GM23338 (cell line): Measurements from ENCODE around the gene ZFP36L1. TPM values are rescaled to one million over a fixed set of nuclear protein-coding genes. Genes with fewer than 3 reads are reported as not detected.

ENCODE experiments used
- ATAC-seq: fragments of 200-7000 bp; cut with Tn5 transposase; 3 replicates; pipeline ENCODE4 v1.9.1; 2020
- DNase-seq: peaks from one replicate; pipeline ENCODE4 v3.0.0-alpha.2; 2015; ENCODE audit warnings: low spot score
- H2AFZ ChIP-seq: fragments of 200-600 bp; sonication (generic); 2 replicates; pipeline ENCODE4 v1.8.0; 2016; ENCODE audit warnings: antibody characterized with exemption, mild to moderate bottlenecking, moderate library complexity
- H3F3A ChIP-seq: fragments of 200-600 bp; sonication (generic); replicated peaks from 2 replicates; pipeline ENCODE4 v1.8.0; 2017; ENCODE audit warnings: antibody characterized with exemption, mixed run types, low read depth
- H3K27ac ChIP-seq: fragments of 200-600 bp; sonication (generic); 2 replicates; pipeline ENCODE4 v1.6.1; 2016; ENCODE audit warnings: low read depth
- H3K27me3 ChIP-seq: fragments of 200-600 bp; sonication (generic); 2 replicates; pipeline ENCODE4 v1.8.0; 2016; ENCODE audit warnings: mild to moderate bottlenecking, mixed run types, moderate library complexity; ENCODE audit not compliant: insufficient read depth
- H3K36me3 ChIP-seq: fragments of 200-600 bp; sonication (generic); 2 replicates; pipeline ENCODE4 v1.8.0; 2016; ENCODE audit warnings: mild to moderate bottlenecking; ENCODE audit not compliant: insufficient read depth
- H3K4me1 ChIP-seq: fragments of 200-600 bp; sonication (generic); 2 replicates; pipeline ENCODE4 v1.8.0; 2016; ENCODE audit warnings: mild to moderate bottlenecking, moderate library complexity; ENCODE audit not compliant: insufficient read depth
- H3K4me2 ChIP-seq: fragments of 200-600 bp; sonication (generic); 2 replicates; pipeline ENCODE4 v1.7.1; 2017; ENCODE audit warnings: mixed run types
- H3K4me3 ChIP-seq: fragments of 200-600 bp; sonication (generic); 2 replicates; pipeline ENCODE4 v1.6.1; 2016; ENCODE audit warnings: mixed run types
- H3K79me2 ChIP-seq: fragments of 200-600 bp; sonication (generic); replicated peaks from 2 replicates; pipeline ENCODE4 v1.8.0; 2017; ENCODE audit warnings: mild to moderate bottlenecking; ENCODE audit not compliant: insufficient read depth
- H3K9me2 ChIP-seq: fragments of 200-600 bp; sonication (generic); 2 replicates; pipeline ENCODE4 v1.8.0; 2017; ENCODE audit not compliant: insufficient read depth
- H4K20me1 ChIP-seq: fragments of 200-600 bp; sonication (generic); replicated peaks from 2 replicates; pipeline ENCODE4 v1.8.0; 2017; ENCODE audit warnings: mild to moderate bottlenecking; ENCODE audit not compliant: insufficient read depth
- H3K27ac Mint-ChIP-seq: 2 replicates; pipeline ENCODE4 v1.8.0; 2020; ENCODE audit warnings: inconsistent platforms, mild to moderate bottlenecking, moderate library complexity, mixed read lengths
- H3K27me3 Mint-ChIP-seq: 3 replicates; pipeline ENCODE4 v1.8.0; 2022; ENCODE audit warnings: low read depth, mild to moderate bottlenecking, moderate library complexity, mixed read lengths, inconsistent platforms; ENCODE audit not compliant: insufficient read depth, poor library complexity
- H3K36me3 Mint-ChIP-seq: 3 replicates; pipeline ENCODE4 v1.8.0; 2021; ENCODE audit warnings: low read depth, mild to moderate bottlenecking, inconsistent platforms, moderate library complexity, mixed read lengths
- H3K4me1 Mint-ChIP-seq: 3 replicates; pipeline ENCODE4 v1.8.0; 2020; ENCODE audit warnings: mild to moderate bottlenecking, inconsistent platforms, mixed read lengths
- H3K4me3 Mint-ChIP-seq: 3 replicates; pipeline ENCODE4 v1.8.0; 2021; ENCODE audit warnings: moderate library complexity, mild to moderate bottlenecking, inconsistent platforms, mixed read lengths
- H3K9me3 Mint-ChIP-seq: 3 replicates; pipeline ENCODE4 v1.8.0; 2020; ENCODE audit warnings: moderate library complexity, mild to moderate bottlenecking, inconsistent platforms, mixed read lengths
- CREB1 ChIP-seq: fragments of 250-450 bp; sonication (Bioruptor Pico); IDR thresholded peaks from 2 replicates; pipeline ENCODE4 v1.5.0; 2020; ENCODE audit warnings: low read depth, mild to moderate bottlenecking, moderate library complexity
- EZH2 ChIP-seq: fragments of 200-600 bp; sonication (generic); IDR thresholded peaks from one replicate; pipeline ENCODE4 v1.8.0; 2017; ENCODE audit warnings: antibody characterized with exemption, mild to moderate bottlenecking, low read depth; ENCODE audit not compliant: unreplicated experiment
- EZH2phosphoT487 ChIP-seq: fragments of 200-600 bp; sonication (generic); IDR thresholded peaks from one replicate; pipeline ENCODE4 v1.8.1; 2018; ENCODE audit warnings: antibody characterized with exemption; ENCODE audit not compliant: unreplicated experiment
- JUNB ChIP-seq: IDR thresholded peaks from one replicate; pipeline ENCODE4 v1.6.1; 2016; ENCODE audit warnings: antibody characterized with exemption; ENCODE audit not compliant: unreplicated experiment
- NANOG ChIP-seq: IDR thresholded peaks from 2 replicates; pipeline ENCODE4 v1.6.1; 2016; ENCODE audit warnings: antibody characterized with exemption, borderline replicate concordance
- POLR2AphosphoS5 ChIP-seq: IDR thresholded peaks from 2 replicates; pipeline ENCODE4 v1.6.1; 2016; ENCODE audit warnings: antibody characterized with exemption, low read depth
- STAT1 ChIP-seq: IDR thresholded peaks from one replicate; pipeline ENCODE4 v1.6.1; 2016; ENCODE audit warnings: antibody characterized with exemption; ENCODE audit not compliant: unreplicated experiment
- ZNF114 ChIP-seq: fragments of 250-450 bp; sonication (Bioruptor Pico); IDR thresholded peaks from 2 replicates; pipeline ENCODE4 v1.5.0; 2020; ENCODE audit warnings: mild to moderate bottlenecking, moderate library complexity
- ZNF331 ChIP-seq: fragments of 250-450 bp; sonication (Bioruptor Pico); IDR thresholded peaks from 2 replicates; pipeline ENCODE4 v1.5.0; 2020; ENCODE audit warnings: low read depth, mild to moderate bottlenecking, moderate library complexity
- polyA plus RNA-seq: library from polyadenylated mRNA; unstranded; fragments of >200 nt; fragmentation: Nextera tagmentation; extraction: Ambion mirVana; gene quantifications from 2 replicates; pipeline ENCODE4 v1.2.1, GENCODE V29; 2016
- total RNA-seq: library from RNA; depleted of rRNA; stranded (reverse); fragments of >200 nt; shearing (Covaris generic); gene quantifications from 2 replicates; pipeline ENCODE4 v1.2.3, GENCODE V29; 2014
- TF ChIP-seq, protein P1 (sequence below): IDR thresholded peaks from 2 replicates; pipeline ENCODE4 v1.6.1; 2016; ENCODE audit warnings: antibody characterized with exemption
- TF ChIP-seq, protein P2 (sequence below), 2 experiments: fragments of 200-600 bp in 1 of 2; sonication (generic) in 1 of 2; conservative IDR thresholded peaks; 2 replicates each; pipeline versions ENCODE4 v1.5.1 to v1.6.1; 2016 to 2017; ENCODE audit warnings: antibody characterized with exemption in 2 of 2, low read depth in 2 of 2, mild to moderate bottlenecking in 2 of 2, moderate library complexity in 1 of 2
- TF ChIP-seq, protein P3 (sequence below): fragments of 250-450 bp; sonication (Bioruptor Pico); IDR thresholded peaks from 2 replicates; pipeline ENCODE4 v1.5.0; 2020; ENCODE audit warnings: mild to moderate bottlenecking, moderate library complexity
- TF ChIP-seq, protein P4 (sequence below): IDR thresholded peaks from one replicate; pipeline ENCODE4 v1.6.1; 2018; ENCODE audit warnings: antibody characterized with exemption; ENCODE audit not compliant: unreplicated experiment

The ZFP36L1 gene
- total and polyA plus RNA-seq, 2 experiments from 2014 or later = 148 to 382 TPM

DNA sequence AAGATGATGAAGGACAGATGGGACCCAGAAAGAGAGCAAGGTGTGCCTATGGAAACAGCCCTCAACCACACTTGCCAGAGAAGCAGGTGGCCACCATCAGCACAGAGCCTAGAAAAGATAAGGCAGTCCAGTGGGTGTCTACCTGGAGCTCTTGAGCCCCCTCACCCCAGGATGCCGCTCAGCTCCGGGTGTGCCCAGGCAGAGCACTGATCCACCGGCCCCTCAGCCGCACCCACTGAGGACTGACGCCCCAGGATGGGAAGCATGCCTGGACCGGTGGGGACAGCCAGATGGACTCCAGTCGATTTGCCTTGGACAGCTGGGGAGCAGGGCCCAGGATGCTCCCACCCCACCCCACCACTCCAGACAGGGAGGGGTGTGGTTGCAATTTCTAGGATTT, 15.1 kb upstream of the ZFP36L1 start:
- no peak overlapping the region for H3K4me2 ChIP-seq
- peaks cover 25% of the 10 kb centered on the region for H3K36me3 Mint-ChIP-seq
- TF ChIP-seq, protein P1, sequence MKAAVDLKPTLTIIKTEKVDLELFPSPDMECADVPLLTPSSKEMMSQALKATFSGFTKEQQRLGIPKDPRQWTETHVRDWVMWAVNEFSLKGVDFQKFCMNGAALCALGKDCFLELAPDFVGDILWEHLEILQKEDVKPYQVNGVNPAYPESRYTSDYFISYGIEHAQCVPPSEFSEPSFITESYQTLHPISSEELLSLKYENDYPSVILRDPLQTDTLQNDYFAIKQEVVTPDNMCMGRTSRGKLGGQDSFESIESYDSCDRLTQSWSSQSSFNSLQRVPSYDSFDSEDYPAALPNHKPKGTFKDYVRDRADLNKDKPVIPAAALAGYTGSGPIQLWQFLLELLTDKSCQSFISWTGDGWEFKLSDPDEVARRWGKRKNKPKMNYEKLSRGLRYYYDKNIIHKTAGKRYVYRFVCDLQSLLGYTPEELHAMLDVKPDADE = no peak
- TF ChIP-seq STAT1 = no peak
- TF ChIP-seq EZH2 = no peak
- no peak for TF ChIP-seq ZNF114 (CRISPR knock-in tag)
- TF ChIP-seq, protein P2, sequence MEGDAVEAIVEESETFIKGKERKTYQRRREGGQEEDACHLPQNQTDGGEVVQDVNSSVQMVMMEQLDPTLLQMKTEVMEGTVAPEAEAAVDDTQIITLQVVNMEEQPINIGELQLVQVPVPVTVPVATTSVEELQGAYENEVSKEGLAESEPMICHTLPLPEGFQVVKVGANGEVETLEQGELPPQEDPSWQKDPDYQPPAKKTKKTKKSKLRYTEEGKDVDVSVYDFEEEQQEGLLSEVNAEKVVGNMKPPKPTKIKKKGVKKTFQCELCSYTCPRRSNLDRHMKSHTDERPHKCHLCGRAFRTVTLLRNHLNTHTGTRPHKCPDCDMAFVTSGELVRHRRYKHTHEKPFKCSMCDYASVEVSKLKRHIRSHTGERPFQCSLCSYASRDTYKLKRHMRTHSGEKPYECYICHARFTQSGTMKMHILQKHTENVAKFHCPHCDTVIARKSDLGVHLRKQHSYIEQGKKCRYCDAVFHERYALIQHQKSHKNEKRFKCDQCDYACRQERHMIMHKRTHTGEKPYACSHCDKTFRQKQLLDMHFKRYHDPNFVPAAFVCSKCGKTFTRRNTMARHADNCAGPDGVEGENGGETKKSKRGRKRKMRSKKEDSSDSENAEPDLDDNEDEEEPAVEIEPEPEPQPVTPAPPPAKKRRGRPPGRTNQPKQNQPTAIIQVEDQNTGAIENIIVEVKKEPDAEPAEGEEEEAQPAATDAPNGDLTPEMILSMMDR (conservative IDR thresholded peaks at IDR 0.05; ENCODE audit: low read depth in 2 of 2) = no peak
- TF ChIP-seq, protein P3, sequence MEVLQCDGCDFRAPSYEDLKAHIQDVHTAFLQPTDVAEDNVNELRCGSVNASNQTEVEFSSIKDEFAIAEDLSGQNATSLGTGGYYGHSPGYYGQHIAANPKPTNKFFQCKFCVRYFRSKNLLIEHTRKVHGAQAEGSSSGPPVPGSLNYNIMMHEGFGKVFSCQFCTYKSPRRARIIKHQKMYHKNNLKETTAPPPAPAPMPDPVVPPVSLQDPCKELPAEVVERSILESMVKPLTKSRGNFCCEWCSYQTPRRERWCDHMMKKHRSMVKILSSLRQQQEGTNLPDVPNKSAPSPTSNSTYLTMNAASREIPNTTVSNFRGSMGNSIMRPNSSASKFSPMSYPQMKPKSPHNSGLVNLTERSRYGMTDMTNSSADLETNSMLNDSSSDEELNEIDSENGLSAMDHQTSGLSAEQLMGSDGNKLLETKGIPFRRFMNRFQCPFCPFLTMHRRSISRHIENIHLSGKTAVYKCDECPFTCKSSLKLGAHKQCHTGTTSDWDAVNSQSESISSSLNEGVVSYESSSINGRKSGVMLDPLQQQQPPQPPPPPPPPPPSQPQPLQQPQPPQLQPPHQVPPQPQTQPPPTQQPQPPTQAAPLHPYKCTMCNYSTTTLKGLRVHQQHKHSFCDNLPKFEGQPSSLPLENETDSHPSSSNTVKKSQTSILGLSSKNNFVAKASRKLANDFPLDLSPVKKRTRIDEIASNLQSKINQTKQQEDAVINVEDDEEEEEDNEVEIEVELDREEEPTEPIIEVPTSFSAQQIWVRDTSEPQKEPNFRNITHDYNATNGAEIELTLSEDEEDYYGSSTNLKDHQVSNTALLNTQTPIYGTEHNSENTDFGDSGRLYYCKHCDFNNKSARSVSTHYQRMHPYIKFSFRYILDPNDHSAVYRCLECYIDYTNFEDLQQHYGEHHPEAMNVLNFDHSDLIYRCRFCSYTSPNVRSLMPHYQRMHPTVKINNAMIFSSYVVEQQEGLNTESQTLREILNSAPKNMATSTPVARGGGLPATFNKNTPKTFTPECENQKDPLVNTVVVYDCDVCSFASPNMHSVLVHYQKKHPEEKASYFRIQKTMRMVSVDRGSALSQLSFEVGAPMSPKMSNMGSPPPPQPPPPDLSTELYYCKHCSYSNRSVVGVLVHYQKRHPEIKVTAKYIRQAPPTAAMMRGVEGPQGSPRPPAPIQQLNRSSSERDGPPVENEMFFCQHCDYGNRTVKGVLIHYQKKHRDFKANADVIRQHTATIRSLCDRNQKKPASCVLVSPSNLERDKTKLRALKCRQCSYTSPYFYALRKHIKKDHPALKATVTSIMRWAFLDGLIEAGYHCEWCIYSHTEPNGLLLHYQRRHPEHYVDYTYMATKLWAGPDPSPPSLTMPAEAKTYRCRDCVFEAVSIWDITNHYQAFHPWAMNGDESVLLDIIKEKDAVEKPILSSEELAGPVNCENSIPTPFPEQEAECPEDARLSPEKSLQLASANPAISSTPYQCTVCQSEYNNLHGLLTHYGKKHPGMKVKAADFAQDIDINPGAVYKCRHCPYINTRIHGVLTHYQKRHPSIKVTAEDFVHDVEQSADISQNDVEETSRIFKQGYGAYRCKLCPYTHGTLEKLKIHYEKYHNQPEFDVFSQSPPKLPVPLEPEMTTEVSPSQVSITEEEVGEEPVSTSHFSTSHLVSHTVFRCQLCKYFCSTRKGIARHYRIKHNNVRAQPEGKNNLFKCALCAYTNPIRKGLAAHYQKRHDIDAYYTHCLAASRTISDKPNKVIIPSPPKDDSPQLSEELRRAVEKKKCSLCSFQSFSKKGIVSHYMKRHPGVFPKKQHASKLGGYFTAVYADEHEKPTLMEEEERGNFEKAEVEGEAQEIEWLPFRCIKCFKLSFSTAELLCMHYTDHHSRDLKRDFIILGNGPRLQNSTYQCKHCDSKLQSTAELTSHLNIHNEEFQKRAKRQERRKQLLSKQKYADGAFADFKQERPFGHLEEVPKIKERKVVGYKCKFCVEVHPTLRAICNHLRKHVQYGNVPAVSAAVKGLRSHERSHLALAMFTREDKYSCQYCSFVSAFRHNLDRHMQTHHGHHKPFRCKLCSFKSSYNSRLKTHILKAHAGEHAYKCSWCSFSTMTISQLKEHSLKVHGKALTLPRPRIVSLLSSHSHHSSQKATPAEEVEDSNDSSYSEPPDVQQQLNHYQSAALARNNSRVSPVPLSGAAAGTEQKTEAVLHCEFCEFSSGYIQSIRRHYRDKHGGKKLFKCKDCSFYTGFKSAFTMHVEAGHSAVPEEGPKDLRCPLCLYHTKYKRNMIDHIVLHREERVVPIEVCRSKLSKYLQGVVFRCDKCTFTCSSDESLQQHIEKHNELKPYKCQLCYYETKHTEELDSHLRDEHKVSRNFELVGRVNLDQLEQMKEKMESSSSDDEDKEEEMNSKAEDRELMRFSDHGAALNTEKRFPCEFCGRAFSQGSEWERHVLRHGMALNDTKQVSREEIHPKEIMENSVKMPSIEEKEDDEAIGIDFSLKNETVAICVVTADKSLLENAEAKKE (CRISPR knock-in tag) = no peak
- TF ChIP-seq POLR2AphosphoS5 = no peak
- TF ChIP-seq ZNF331 (CRISPR knock-in tag) = no peak
- no peak for TF ChIP-seq CREB1 (CRISPR knock-in tag)
- no peak for TF ChIP-seq JUNB
- TF ChIP-seq, protein P4, sequence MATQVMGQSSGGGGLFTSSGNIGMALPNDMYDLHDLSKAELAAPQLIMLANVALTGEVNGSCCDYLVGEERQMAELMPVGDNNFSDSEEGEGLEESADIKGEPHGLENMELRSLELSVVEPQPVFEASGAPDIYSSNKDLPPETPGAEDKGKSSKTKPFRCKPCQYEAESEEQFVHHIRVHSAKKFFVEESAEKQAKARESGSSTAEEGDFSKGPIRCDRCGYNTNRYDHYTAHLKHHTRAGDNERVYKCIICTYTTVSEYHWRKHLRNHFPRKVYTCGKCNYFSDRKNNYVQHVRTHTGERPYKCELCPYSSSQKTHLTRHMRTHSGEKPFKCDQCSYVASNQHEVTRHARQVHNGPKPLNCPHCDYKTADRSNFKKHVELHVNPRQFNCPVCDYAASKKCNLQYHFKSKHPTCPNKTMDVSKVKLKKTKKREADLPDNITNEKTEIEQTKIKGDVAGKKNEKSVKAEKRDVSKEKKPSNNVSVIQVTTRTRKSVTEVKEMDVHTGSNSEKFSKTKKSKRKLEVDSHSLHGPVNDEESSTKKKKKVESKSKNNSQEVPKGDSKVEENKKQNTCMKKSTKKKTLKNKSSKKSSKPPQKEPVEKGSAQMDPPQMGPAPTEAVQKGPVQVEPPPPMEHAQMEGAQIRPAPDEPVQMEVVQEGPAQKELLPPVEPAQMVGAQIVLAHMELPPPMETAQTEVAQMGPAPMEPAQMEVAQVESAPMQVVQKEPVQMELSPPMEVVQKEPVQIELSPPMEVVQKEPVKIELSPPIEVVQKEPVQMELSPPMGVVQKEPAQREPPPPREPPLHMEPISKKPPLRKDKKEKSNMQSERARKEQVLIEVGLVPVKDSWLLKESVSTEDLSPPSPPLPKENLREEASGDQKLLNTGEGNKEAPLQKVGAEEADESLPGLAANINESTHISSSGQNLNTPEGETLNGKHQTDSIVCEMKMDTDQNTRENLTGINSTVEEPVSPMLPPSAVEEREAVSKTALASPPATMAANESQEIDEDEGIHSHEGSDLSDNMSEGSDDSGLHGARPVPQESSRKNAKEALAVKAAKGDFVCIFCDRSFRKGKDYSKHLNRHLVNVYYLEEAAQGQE = no peak
- no peak for TF ChIP-seq NANOG
- TF ChIP-seq EZH2phosphoT487 = no peak
- no peak overlapping the region for H3K27ac ChIP-seq
- ATAC-seq (no peak), DNase-seq (no peak)
- no peaks in the 10 kb centered on the region for H3K27me3 ChIP-seq
- no peak overlapping the region for H3K4me3 Mint-ChIP-seq
- no peaks in the 10 kb centered on the region for H4K20me1 ChIP-seq
- peaks cover 8% of the 10 kb centered on the region; the same call in 1 of the 2 replicates for H3K9me2 ChIP-seq
- H3K4me1 Mint-ChIP-seq = peaks cover 23% of the 10 kb centered on the region
- H3K9me3 Mint-ChIP-seq = peaks cover 17% of the 10 kb centered on the region
- H3K27ac Mint-ChIP-seq = no peak overlapping the region
- H3K27me3 Mint-ChIP-seq = peaks cover 8% of the 10 kb centered on the region
- no peaks in the 10 kb centered on the region for H3F3A ChIP-seq
- H3K79me2 ChIP-seq = no peaks in the 10 kb centered on the region
- no peak overlapping the region for H3K4me3 ChIP-seq
- peaks cover 16% of the 10 kb centered on the region; the same call in 1 of the 2 replicates for H3K4me1 ChIP-seq
- H3K36me3 ChIP-seq = no peaks in the 10 kb centered on the region
- no peak overlapping the region for H2AFZ ChIP-seq
